ENCODE results near the gene GPX4. TPM values are rescaled to one million over a fixed set of nuclear protein-coding genes. Genes with fewer than 3 reads are reported as not detected.

Gene GPX4
- total and polyA plus RNA-seq, 2 donors (not counting 3 experiments of a cell fraction or from before 2014, with no cell fraction given): 469 to 1,136 TPM

GRCh38 chr19:1082165-1082927, 21.4 kb upstream of the GPX4 start:
- intact Hi-C loops (cut with micrococcal nuclease): no loop called here
- POLR2A ChIA-PET: interaction anchor here (0.8 to 1.0 kb wide), 2 partner anchors 22 to 54 kb away, joined by 3 to 5 read pairs; partner anchors contain the start of gene GPX4
- H3K36me3 ChIP-seq (ENCODE audit: control insufficient read depth in 2 of 2, extremely low read depth in 1 of 2, insufficient read depth in 2 of 2, low read length in 2 of 2): no peaks in the 10 kb centered on the region
- no peaks in the 10 kb centered on the region for H3K4me1 ChIP-seq (ENCODE audit: control insufficient read depth, extremely low read depth, insufficient read depth, low read length)
- H3K9me3 ChIP-seq (replicated peaks; ENCODE audit: control insufficient read depth, insufficient read depth, low read length): no peaks in the 10 kb centered on the region
- CTCF ChIA-PET: interaction anchor here (1.0 to 3.7 kb wide), 5 partner anchors 11 to 113 kb away, joined by 3 to 14 read pairs (median 4); no protein-coding TSS in a partner anchor
- H3K27ac ChIP-seq (ENCODE audit: insufficient read depth, low read depth, low read length): no peak overlapping the region
- H3K9me1 ChIP-seq (replicated peaks; ENCODE audit: control insufficient read depth, extremely low read depth, insufficient read depth, low read length): no peaks in the 10 kb centered on the region
- peak overlapping the region in 1 of 3 experiments; percentile 3 for H3K4me3 ChIP-seq (replicated peaks in 1 of 3; ENCODE audit: insufficient read depth in 1 of 3, low read depth in 1 of 3, low read length in 3 of 3)
- H4K20me1 ChIP-seq (replicated peaks; ENCODE audit: control insufficient read depth, extremely low read depth, insufficient read depth, low read length): no peaks in the 10 kb centered on the region
- H2AFZ ChIP-seq (ENCODE audit: low read depth, low read length): peak overlapping the region; percentile 35
- dilution Hi-C loops (cut with MboI; ENCODE audit: extremely low pct_ligation_motif_present, low sequenced_read_pairs): no loop called here
- no peaks in the 10 kb centered on the region for H3K27me3 ChIP-seq (ENCODE audit: control insufficient read depth in 2 of 2, insufficient read depth in 2 of 2, low read length in 2 of 2)
- TF ChIP-seq JUN (IDR thresholded peaks at IDR 0.05; ENCODE audit: borderline replicate concordance, insufficient read depth, insufficient read length, low read depth): no peak
- TF ChIP-seq, protein P1, sequence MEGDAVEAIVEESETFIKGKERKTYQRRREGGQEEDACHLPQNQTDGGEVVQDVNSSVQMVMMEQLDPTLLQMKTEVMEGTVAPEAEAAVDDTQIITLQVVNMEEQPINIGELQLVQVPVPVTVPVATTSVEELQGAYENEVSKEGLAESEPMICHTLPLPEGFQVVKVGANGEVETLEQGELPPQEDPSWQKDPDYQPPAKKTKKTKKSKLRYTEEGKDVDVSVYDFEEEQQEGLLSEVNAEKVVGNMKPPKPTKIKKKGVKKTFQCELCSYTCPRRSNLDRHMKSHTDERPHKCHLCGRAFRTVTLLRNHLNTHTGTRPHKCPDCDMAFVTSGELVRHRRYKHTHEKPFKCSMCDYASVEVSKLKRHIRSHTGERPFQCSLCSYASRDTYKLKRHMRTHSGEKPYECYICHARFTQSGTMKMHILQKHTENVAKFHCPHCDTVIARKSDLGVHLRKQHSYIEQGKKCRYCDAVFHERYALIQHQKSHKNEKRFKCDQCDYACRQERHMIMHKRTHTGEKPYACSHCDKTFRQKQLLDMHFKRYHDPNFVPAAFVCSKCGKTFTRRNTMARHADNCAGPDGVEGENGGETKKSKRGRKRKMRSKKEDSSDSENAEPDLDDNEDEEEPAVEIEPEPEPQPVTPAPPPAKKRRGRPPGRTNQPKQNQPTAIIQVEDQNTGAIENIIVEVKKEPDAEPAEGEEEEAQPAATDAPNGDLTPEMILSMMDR (IDR thresholded peaks at IDR 0.05; ENCODE audit: extremely low read depth in 1 of 2, insufficient read depth in 1 of 2, low read depth in 1 of 2, low read length in 2 of 2): no peak
- TF ChIP-seq GATA2 (IDR thresholded peaks at IDR 0.05; ENCODE audit: insufficient read depth, insufficient read length, low read depth, low read length): no peak
- TF ChIP-seq MYC (IDR thresholded peaks at IDR 0.05; ENCODE audit: low read depth, low read length): no peak
- TF ChIP-seq POLR2AphosphoS5 (IDR thresholded peaks at IDR 0.05; ENCODE audit: insufficient read depth, low read depth, low read length): no peak
- no peak for TF ChIP-seq POLR2A (IDR thresholded peaks at IDR 0.05; ENCODE audit: low read depth, low read length)
- no peak for TF ChIP-seq FOS (IDR thresholded peaks at IDR 0.05; ENCODE audit: borderline replicate concordance, insufficient read depth, low read length)
- no peak for TF ChIP-seq EZH2 (IDR thresholded peaks at IDR 0.05; ENCODE audit: borderline replicate concordance, low read depth, low read length, severe bottlenecking)
- TF ChIP-seq, protein P2, sequence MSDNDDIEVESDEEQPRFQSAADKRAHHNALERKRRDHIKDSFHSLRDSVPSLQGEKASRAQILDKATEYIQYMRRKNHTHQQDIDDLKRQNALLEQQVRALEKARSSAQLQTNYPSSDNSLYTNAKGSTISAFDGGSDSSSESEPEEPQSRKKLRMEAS (IDR thresholded peaks at IDR 0.05; ENCODE audit: insufficient read depth, insufficient read length): no peak
- no peak overlapping the region for H3K9ac ChIP-seq (replicated peaks; ENCODE audit: extremely low read depth, insufficient read depth, low read length)
- DNase-seq (ENCODE audit: low read depth, low spot score) (peak; percentile 40), FAIRE-seq (peak; percentile 72)
- no TSS peak for BruUV-seq (replicated peaks)
- no peaks in the 10 kb centered on the region for H3K79me2 ChIP-seq (ENCODE audit: control insufficient read depth, insufficient read depth, low read length)
- no peak overlapping the region for H3K4me2 ChIP-seq (ENCODE audit: insufficient read depth, low read length)

Data from endothelial cell of umbilical vein (primary cell).